HEK293 (cell line): ENCODE measurements around the gene INSYN2B.

Experiments
- CTCF ChIA-PET: fragments of 350-600 bp; formaldehyde crosslinking; extraction: SDS; loops from one replicate; lab custom pipeline; 2021; ENCODE audit warnings: antibody characterized with exemption; lab: Yijun Ruan, JAX
- POLR2A ChIA-PET: fragments of 300-600 bp; formaldehyde crosslinking; extraction: SDS; loops from one replicate; lab custom pipeline; 2020; ENCODE audit warnings: antibody characterized with exemption, inconsistent platforms; lab: Yijun Ruan, JAX
- H3K27ac ChIP-seq: fragments of 200-500 bp; sonication (Bioruptor generic); 2 replicates; pipeline ENCODE4 v1.5.1; 2014; ENCODE audit warnings: low read depth, low read length, control low read depth, inconsistent platforms; ENCODE audit errors: extremely low read depth
- H3K36me3 ChIP-seq, 2 experiments: fragments of 200-500 bp in 1 of 2; sonication (Bioruptor generic) in 1 of 2; 1 replicate in 1 of 2; 2 replicates in 1 of 2; pipeline ENCODE4 v1.5.1; 2014 to 2017; ENCODE audit warnings: inconsistent platforms in 2 of 2, low read length in 2 of 2; ENCODE audit not compliant: control insufficient read depth in 2 of 2, insufficient read depth in 1 of 2
- H3K4me1 ChIP-seq: fragments of 200-500 bp; sonication (Bioruptor generic); 2 replicates; pipeline ENCODE4 v1.5.1; 2014; ENCODE audit warnings: mild to moderate bottlenecking, low read length, inconsistent platforms; ENCODE audit not compliant: control insufficient read depth, insufficient read depth
- H3K4me3 ChIP-seq: 2 replicates; pipeline ENCODE4 v1.5.1; 2011; ENCODE audit warnings: low read depth, mild to moderate bottlenecking, control low read depth, low read length, moderate library complexity
- H3K9me3 ChIP-seq: fragments of 200-500 bp; sonication (Bioruptor generic); 2 replicates; pipeline ENCODE4 v1.5.1; 2014; ENCODE audit warnings: low read depth, low read length, inconsistent platforms; ENCODE audit not compliant: control insufficient read depth, insufficient read depth
- BCL11A ChIP-seq: fragments of 450-650 bp; formaldehyde crosslinking; IDR thresholded peaks from 2 replicates; pipeline ENCODE4 v1.5.1; 2016; ENCODE audit warnings: low read depth, missing biosample characterization, missing genetic modification characterization
- KLF10 ChIP-seq: fragments of 450-650 bp; IDR thresholded peaks from 2 replicates; pipeline ENCODE4 v1.5.1; 2018; ENCODE audit warnings: missing biosample characterization, mild to moderate bottlenecking, missing genetic modification characterization
- TRIM28 ChIP-seq: IDR thresholded peaks from 2 replicates; pipeline ENCODE4 v1.6.1; 2011; ENCODE audit warnings: low read length, control low read depth, borderline replicate concordance
- WT1 ChIP-seq: fragments of 450-650 bp; formaldehyde crosslinking; IDR thresholded peaks from 2 replicates; pipeline ENCODE4 v1.5.1; 2016; ENCODE audit warnings: missing biosample characterization, missing genetic modification characterization
- ZBTB17 ChIP-seq: fragments of 450-650 bp; formaldehyde crosslinking; IDR thresholded peaks from 2 replicates; pipeline ENCODE4 v1.5.1; 2016; ENCODE audit warnings: missing biosample characterization, missing genetic modification characterization
- ZBTB20 ChIP-seq: fragments of 450-650 bp; formaldehyde crosslinking; IDR thresholded peaks from 2 replicates; pipeline ENCODE4 v1.5.1; 2016; ENCODE audit warnings: missing biosample characterization, missing genetic modification characterization
- ZEB2 ChIP-seq: fragments of 450-650 bp; formaldehyde crosslinking; IDR thresholded peaks from 2 replicates; pipeline ENCODE4 v1.5.1; 2016; ENCODE audit warnings: missing biosample characterization, missing genetic modification characterization
- ZFP37 ChIP-seq: fragments of 450-650 bp; formaldehyde crosslinking; IDR thresholded peaks from 2 replicates; pipeline ENCODE4 v1.5.1; 2016; ENCODE audit warnings: missing biosample characterization, missing genetic modification characterization
- ZFP69B ChIP-seq: fragments of 450-650 bp; formaldehyde crosslinking; IDR thresholded peaks from 2 replicates; pipeline ENCODE4 v1.5.1; 2016; ENCODE audit warnings: missing biosample characterization, missing genetic modification characterization
- ZNF114 ChIP-seq: fragments of 450-650 bp; formaldehyde crosslinking; IDR thresholded peaks from 2 replicates; pipeline ENCODE4 v1.5.0; 2017; ENCODE audit warnings: missing biosample characterization, missing genetic modification characterization
- ZNF148 ChIP-seq: fragments of 450-650 bp; formaldehyde crosslinking; IDR thresholded peaks from 2 replicates; pipeline ENCODE4 v1.5.0; 2017; ENCODE audit warnings: missing biosample characterization, missing genetic modification characterization, borderline replicate concordance
- ZNF2 ChIP-seq: fragments of 450-650 bp; formaldehyde crosslinking; IDR thresholded peaks from 2 replicates; pipeline ENCODE4 v1.5.1; 2016; ENCODE audit warnings: missing biosample characterization, missing genetic modification characterization
- ZNF510 ChIP-seq: fragments of 450-650 bp; formaldehyde crosslinking; IDR thresholded peaks from 2 replicates; pipeline ENCODE4 v1.5.1; 2018; ENCODE audit warnings: mild to moderate bottlenecking, missing genetic modification characterization, missing biosample characterization; ENCODE audit not compliant: insufficient replicate concordance
- ZNF530 ChIP-seq: fragments of 450-650 bp; formaldehyde crosslinking; IDR thresholded peaks from 2 replicates; pipeline ENCODE4 v1.5.1; 2016; ENCODE audit warnings: low read depth, missing biosample characterization, missing genetic modification characterization
- ZNF544 ChIP-seq: fragments of 450-650 bp; formaldehyde crosslinking; IDR thresholded peaks from 2 replicates; pipeline ENCODE4 v1.5.0; 2017; ENCODE audit warnings: missing biosample characterization, missing genetic modification characterization
- ZNF558 ChIP-seq: fragments of 450-650 bp; formaldehyde crosslinking; IDR thresholded peaks from 2 replicates; pipeline ENCODE4 v1.5.1; 2016; ENCODE audit warnings: missing biosample characterization, missing genetic modification characterization
- ZNF621 ChIP-seq: fragments of 450-650 bp; formaldehyde crosslinking; IDR thresholded peaks from 2 replicates; pipeline ENCODE4 v1.5.1; 2017; ENCODE audit warnings: missing biosample characterization, missing genetic modification characterization
- ZNF837 ChIP-seq: fragments of 450-650 bp; formaldehyde crosslinking; IDR thresholded peaks from 2 replicates; pipeline ENCODE4 v1.5.1; 2016; ENCODE audit warnings: missing biosample characterization, missing genetic modification characterization
- ZNF843 ChIP-seq: fragments of 450-650 bp; formaldehyde crosslinking; IDR thresholded peaks from 2 replicates; pipeline ENCODE4 v1.5.1; 2016; ENCODE audit warnings: missing biosample characterization, missing genetic modification characterization
- ZSCAN5A ChIP-seq: fragments of 450-650 bp; formaldehyde crosslinking; IDR thresholded peaks from 2 replicates; pipeline ENCODE4 v1.5.1; 2016; ENCODE audit warnings: missing biosample characterization, missing genetic modification characterization
- TF ChIP-seq, protein P1 (sequence below): fragments of 450-650 bp; formaldehyde crosslinking; IDR thresholded peaks from 2 replicates; pipeline ENCODE4; 2016; ENCODE audit warnings: missing biosample characterization, missing genetic modification characterization
- TF ChIP-seq, protein P2 (sequence below): fragments of 450-650 bp; IDR thresholded peaks from 2 replicates; pipeline ENCODE4 v1.5.1; 2018; ENCODE audit warnings: missing biosample characterization, mild to moderate bottlenecking, missing genetic modification characterization
- TF ChIP-seq, protein P3 (sequence below): fragments of 450-650 bp; formaldehyde crosslinking; IDR thresholded peaks from 2 replicates; pipeline ENCODE4 v1.5.1; 2016; ENCODE audit warnings: missing biosample characterization, missing genetic modification characterization

The INSYN2B gene

DNA sequence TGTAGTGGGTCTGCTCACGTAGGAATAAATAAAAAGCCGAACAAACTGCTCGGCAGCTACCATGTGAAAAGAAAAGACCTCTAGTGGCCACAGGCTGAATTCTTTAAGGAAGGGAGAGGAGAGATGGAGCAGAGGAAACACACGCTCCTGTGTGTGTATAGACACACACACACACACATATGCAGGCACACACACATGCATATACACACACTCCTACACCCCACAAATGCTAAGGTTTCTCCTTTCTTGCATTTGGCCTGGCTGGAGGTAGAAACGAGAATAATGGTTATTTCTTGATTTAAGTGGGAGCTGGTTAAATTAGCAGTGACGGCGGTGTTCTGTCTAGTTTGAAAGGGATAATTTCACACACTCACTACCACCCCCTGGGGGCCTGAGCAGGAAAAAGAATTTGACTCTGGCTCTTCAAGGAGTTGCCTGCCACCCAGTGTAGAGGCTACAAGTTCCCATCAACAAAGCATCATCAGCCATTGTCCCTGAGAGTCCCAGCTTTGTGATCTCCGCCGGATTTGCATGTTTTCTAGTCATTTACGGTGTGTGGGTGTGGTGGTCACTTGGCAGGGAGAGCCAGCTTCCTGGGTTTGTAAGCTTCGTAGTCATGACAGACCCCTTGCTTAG lies at the start of gene INSYN2B (continued):
- TF ChIP-seq ZNF837 (tag by site-specific recombination) (no peak), ZNF530 (tag by site-specific recombination) (no peak), ZSCAN5A (tag by site-specific recombination) (no peak), ZEB2 (tag by site-specific recombination) (0 out of 2 replicates have a peak, but pooled peaks have one; percentile 32), ZFP37 (tag by site-specific recombination) (peak; percentile 58; the same call in 1 of the 2 replicates), TRIM28 (peak; percentile 90), ZNF114 (no peak), ZBTB17 (tag by site-specific recombination) (peak; percentile 70), BCL11A (tag by site-specific recombination) (no peak), ZNF843 (no peak)

GRCh38 chr5:170028124-170028523 lies 47.8 kb upstream of the INSYN2B start:
- POLR2A ChIA-PET, result no interaction called here
- CTCF ChIA-PET, result interaction anchor here (1.0 kb wide), 1 partner anchor 13 kb away, joined by 5 read pairs; no protein-coding TSS in a partner anchor
- H3K36me3 ChIP-seq, result no peaks in the 10 kb centered on the region
- H3K27ac ChIP-seq, result no peak overlapping the region
- TF ChIP-seq KLF10 (tag by site-specific recombination) (no peak), ZNF148 (tag by site-specific recombination) (no peak), WT1 (tag by site-specific recombination) (no peak), ZNF2 (tag by site-specific recombination) (no peak), ZNF621 (tag by site-specific recombination) (no peak), ZNF544 (tag by site-specific recombination) (no peak), ZBTB20 (no peak), ZFP69B (no peak), ZNF510 (tag by site-specific recombination) (no peak), ZNF558 (tag by site-specific recombination) (no peak)
- TF ChIP-seq, protein P1, sequence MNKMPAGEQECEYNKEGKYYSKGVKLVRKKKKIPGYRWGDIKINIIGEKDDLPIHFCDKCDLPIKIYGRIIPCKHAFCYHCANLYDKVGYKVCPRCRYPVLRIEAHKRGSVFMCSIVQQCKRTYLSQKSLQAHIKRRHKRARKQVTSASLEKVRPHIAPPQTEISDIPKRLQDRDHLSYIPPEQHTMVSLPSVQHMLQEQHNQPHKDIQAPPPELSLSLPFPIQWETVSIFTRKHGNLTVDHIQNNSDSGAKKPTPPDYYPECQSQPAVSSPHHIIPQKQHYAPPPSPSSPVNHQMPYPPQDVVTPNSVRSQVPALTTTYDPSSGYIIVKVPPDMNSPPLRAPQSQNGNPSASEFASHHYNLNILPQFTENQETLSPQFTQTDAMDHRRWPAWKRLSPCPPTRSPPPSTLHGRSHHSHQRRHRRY (tag by site-specific recombination), result no peak
- TF ChIP-seq, protein P2, sequence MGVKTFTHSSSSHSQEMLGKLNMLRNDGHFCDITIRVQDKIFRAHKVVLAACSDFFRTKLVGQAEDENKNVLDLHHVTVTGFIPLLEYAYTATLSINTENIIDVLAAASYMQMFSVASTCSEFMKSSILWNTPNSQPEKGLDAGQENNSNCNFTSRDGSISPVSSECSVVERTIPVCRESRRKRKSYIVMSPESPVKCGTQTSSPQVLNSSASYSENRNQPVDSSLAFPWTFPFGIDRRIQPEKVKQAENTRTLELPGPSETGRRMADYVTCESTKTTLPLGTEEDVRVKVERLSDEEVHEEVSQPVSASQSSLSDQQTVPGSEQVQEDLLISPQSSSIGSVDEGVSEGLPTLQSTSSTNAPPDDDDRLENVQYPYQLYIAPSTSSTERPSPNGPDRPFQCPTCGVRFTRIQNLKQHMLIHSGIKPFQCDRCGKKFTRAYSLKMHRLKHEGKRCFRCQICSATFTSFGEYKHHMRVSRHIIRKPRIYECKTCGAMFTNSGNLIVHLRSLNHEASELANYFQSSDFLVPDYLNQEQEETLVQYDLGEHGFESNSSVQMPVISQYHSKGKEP (tag by site-specific recombination), result no peak
- TF ChIP-seq, protein P3, sequence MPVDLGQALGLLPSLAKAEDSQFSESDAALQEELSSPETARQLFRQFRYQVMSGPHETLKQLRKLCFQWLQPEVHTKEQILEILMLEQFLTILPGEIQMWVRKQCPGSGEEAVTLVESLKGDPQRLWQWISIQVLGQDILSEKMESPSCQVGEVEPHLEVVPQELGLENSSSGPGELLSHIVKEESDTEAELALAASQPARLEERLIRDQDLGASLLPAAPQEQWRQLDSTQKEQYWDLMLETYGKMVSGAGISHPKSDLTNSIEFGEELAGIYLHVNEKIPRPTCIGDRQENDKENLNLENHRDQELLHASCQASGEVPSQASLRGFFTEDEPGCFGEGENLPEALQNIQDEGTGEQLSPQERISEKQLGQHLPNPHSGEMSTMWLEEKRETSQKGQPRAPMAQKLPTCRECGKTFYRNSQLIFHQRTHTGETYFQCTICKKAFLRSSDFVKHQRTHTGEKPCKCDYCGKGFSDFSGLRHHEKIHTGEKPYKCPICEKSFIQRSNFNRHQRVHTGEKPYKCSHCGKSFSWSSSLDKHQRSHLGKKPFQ (tag by site-specific recombination), result no peak
- H3K4me3 ChIP-seq, result no peak overlapping the region
- H3K9me3 ChIP-seq, result no peaks in the 10 kb centered on the region
- no peaks in the 10 kb centered on the region for H3K4me1 ChIP-seq
